ENCODE data around the gene ESRRG.
"Not testable (repeated sequence)": the region's sequence is repeated elsewhere in the genome, so short reads cannot be mapped to it uniquely, and the experiment has no call there.

ESRRG gene

GRCh38 chr1:216726435-216726834, 3.2 kb upstream of the ESRRG start:
- Mint-ChIP-seq H3K36me3 (ENCODE audit: low read depth) (no peaks in the 10 kb centered on the region), H3K9me3 (no peaks in the 10 kb centered on the region), H3K27ac (no peak overlapping the region), H3K4me3 (no peak overlapping the region), H3K27me3 (ENCODE audit: low read depth) (peaks cover 25% of the 10 kb centered on the region), H3K4me1 (ENCODE audit: low read depth) (no peaks in the 10 kb centered on the region)

GRCh38 chr1:216722821-216723220, 408 bp downstream of the ESRRG start:
- Mint-ChIP-seq H3K36me3 (ENCODE audit: low read depth) (no peaks in the 10 kb centered on the region), H3K9me3 (no peaks in the 10 kb centered on the region), H3K4me1 (ENCODE audit: low read depth) (no peaks in the 10 kb centered on the region), H3K4me3 (no peak overlapping the region), H3K27ac (no peak overlapping the region), H3K27me3 (ENCODE audit: low read depth) (peaks cover 25% of the 10 kb centered on the region)

- H3K27ac Mint-ChIP-seq: no peak overlapping the region
- no peaks in the 10 kb centered on the region for H3K9me3 Mint-ChIP-seq
- peaks cover 25% of the 10 kb centered on the region for H3K27me3 Mint-ChIP-seq (ENCODE audit: low read depth)
- H3K36me3 Mint-ChIP-seq (ENCODE audit: low read depth): no peaks in the 10 kb centered on the region
- H3K4me3 Mint-ChIP-seq: no peak overlapping the region
- no peaks in the 10 kb centered on the region for H3K4me1 Mint-ChIP-seq (ENCODE audit: low read depth)
Observed at GRCh38 chr1:216721863-216722262, 1.4 kb downstream of the ESRRG start.

- Mint-ChIP-seq H3K4me3 (no peak overlapping the region), H3K9me3 (no peaks in the 10 kb centered on the region), H3K36me3 (ENCODE audit: low read depth) (no peaks in the 10 kb centered on the region), H3K4me1 (ENCODE audit: low read depth) (no peaks in the 10 kb centered on the region), H3K27me3 (ENCODE audit: low read depth) (peaks cover 25% of the 10 kb centered on the region), H3K27ac (no peak overlapping the region)
Observed at GRCh38 chr1:216721062-216721461, 2.2 kb downstream of the ESRRG start.

GRCh38 chr1:216711712-216712111, 11.5 kb downstream of the ESRRG start:
- no peak overlapping the region for H3K4me3 Mint-ChIP-seq
- H3K27ac Mint-ChIP-seq: no peak overlapping the region
- no peaks in the 10 kb centered on the region for H3K4me1 Mint-ChIP-seq (ENCODE audit: low read depth)
- no peaks in the 10 kb centered on the region for H3K9me3 Mint-ChIP-seq
- H3K36me3 Mint-ChIP-seq (ENCODE audit: low read depth): no peaks in the 10 kb centered on the region
- no peaks in the 10 kb centered on the region for H3K27me3 Mint-ChIP-seq (ENCODE audit: low read depth)

GRCh38 chr1:216710598-216711333, 12.5 kb downstream of the ESRRG start:
- no peak overlapping the region for H3K27ac Mint-ChIP-seq
- no peaks in the 10 kb centered on the region for H3K27me3 Mint-ChIP-seq (ENCODE audit: low read depth)
- H3K4me3 Mint-ChIP-seq: no peak overlapping the region
- H3K9me3 Mint-ChIP-seq: no peaks in the 10 kb centered on the region
- no peaks in the 10 kb centered on the region for H3K36me3 Mint-ChIP-seq (ENCODE audit: low read depth)
- no peaks in the 10 kb centered on the region for H3K4me1 Mint-ChIP-seq (ENCODE audit: low read depth)

- Mint-ChIP-seq H3K4me1 (ENCODE audit: low read depth) (no peaks in the 10 kb centered on the region), H3K27me3 (ENCODE audit: low read depth) (no peaks in the 10 kb centered on the region), H3K27ac (no peak overlapping the region), H3K9me3 (no peaks in the 10 kb centered on the region), H3K36me3 (ENCODE audit: low read depth) (no peaks in the 10 kb centered on the region), H3K4me3 (no peak overlapping the region)
Observed at GRCh38 chr1:216710055-216710454, 13.2 kb downstream of the ESRRG start.

GRCh38 chr1:216705676-216706075, 17.6 kb downstream of the ESRRG start:
- no peaks in the 10 kb centered on the region for H3K27me3 Mint-ChIP-seq (ENCODE audit: low read depth)
- no peaks in the 10 kb centered on the region for H3K4me1 Mint-ChIP-seq (ENCODE audit: low read depth)
- no peak overlapping the region for H3K4me3 Mint-ChIP-seq
- no peak overlapping the region for H3K27ac Mint-ChIP-seq
- H3K9me3 Mint-ChIP-seq: no peaks in the 10 kb centered on the region
- no peaks in the 10 kb centered on the region for H3K36me3 Mint-ChIP-seq (ENCODE audit: low read depth)

GRCh38 chr1:216704065-216704464, 19.2 kb downstream of the ESRRG start:
- not testable (repeated sequence) for H3K9me3 Mint-ChIP-seq; H3K4me3 Mint-ChIP-seq; H3K4me1 Mint-ChIP-seq (ENCODE audit: low read depth); H3K36me3 Mint-ChIP-seq (ENCODE audit: low read depth); H3K27ac Mint-ChIP-seq; H3K27me3 Mint-ChIP-seq (ENCODE audit: low read depth)

GRCh38 chr1:216702170-216702569, 21.1 kb downstream of the ESRRG start:
- no peaks in the 10 kb centered on the region for H3K27me3 Mint-ChIP-seq (ENCODE audit: low read depth)
- no peak overlapping the region for H3K4me3 Mint-ChIP-seq
- no peaks in the 10 kb centered on the region for H3K36me3 Mint-ChIP-seq (ENCODE audit: low read depth)
- no peak overlapping the region for H3K27ac Mint-ChIP-seq
- H3K9me3 Mint-ChIP-seq: no peaks in the 10 kb centered on the region
- no peaks in the 10 kb centered on the region for H3K4me1 Mint-ChIP-seq (ENCODE audit: low read depth)

GRCh38 chr1:216700779-216701178, 22.4 kb downstream of the ESRRG start:
- Mint-ChIP-seq H3K27ac (no peak overlapping the region), H3K27me3 (ENCODE audit: low read depth) (no peaks in the 10 kb centered on the region), H3K36me3 (ENCODE audit: low read depth) (no peaks in the 10 kb centered on the region), H3K9me3 (no peaks in the 10 kb centered on the region), H3K4me3 (no peak overlapping the region), H3K4me1 (ENCODE audit: low read depth) (no peaks in the 10 kb centered on the region)

- Mint-ChIP-seq H3K4me1 (ENCODE audit: low read depth) (no peaks in the 10 kb centered on the region), H3K36me3 (ENCODE audit: low read depth) (no peaks in the 10 kb centered on the region), H3K9me3 (no peaks in the 10 kb centered on the region), H3K27me3 (ENCODE audit: low read depth) (no peaks in the 10 kb centered on the region), H3K4me3 (no peak overlapping the region), H3K27ac (no peak overlapping the region)
Observed at GRCh38 chr1:216691710-216692109, 31.5 kb downstream of the ESRRG start.

GRCh38 chr1:216690603-216691002, 32.6 kb downstream of the ESRRG start:
- Mint-ChIP-seq H3K36me3 (ENCODE audit: low read depth) (no peaks in the 10 kb centered on the region), H3K27me3 (ENCODE audit: low read depth) (no peaks in the 10 kb centered on the region), H3K4me1 (ENCODE audit: low read depth) (no peaks in the 10 kb centered on the region), H3K4me3 (no peak overlapping the region), H3K9me3 (no peaks in the 10 kb centered on the region), H3K27ac (no peak overlapping the region)

- Mint-ChIP-seq H3K4me1 (ENCODE audit: low read depth) (no peaks in the 10 kb centered on the region), H3K27me3 (ENCODE audit: low read depth) (no peaks in the 10 kb centered on the region), H3K4me3 (no peak overlapping the region), H3K27ac (no peak overlapping the region), H3K36me3 (ENCODE audit: low read depth) (no peaks in the 10 kb centered on the region), H3K9me3 (no peaks in the 10 kb centered on the region)
Observed at GRCh38 chr1:216688127-216688657, 35.0 kb downstream of the ESRRG start.

GRCh38 chr1:216686860-216687766, 36.1 kb downstream of the ESRRG start:
- no peaks in the 10 kb centered on the region for H3K36me3 Mint-ChIP-seq (ENCODE audit: low read depth)
- H3K4me3 Mint-ChIP-seq: no peak overlapping the region

More at GRCh38 chr1:216686860-216687766, 36.1 kb downstream of the ESRRG start:
- Mint-ChIP-seq H3K9me3 (no peaks in the 10 kb centered on the region), H3K4me1 (ENCODE audit: low read depth) (no peaks in the 10 kb centered on the region), H3K27me3 (ENCODE audit: low read depth) (no peaks in the 10 kb centered on the region), H3K27ac (no peak overlapping the region)
